Breast epithelium (tissue), 4 donors: ENCODE results near the gene DTNB. TPM values are rescaled to one million over a fixed set of nuclear protein-coding genes. Genes with fewer than 3 reads are reported as not detected.

Experiments used
- DNase-seq, 2 donors: peaks; one replicate each; pipeline ENCODE4 v3.0.0-alpha.2; 2019; ENCODE audit warnings: low spot score in 2 of 2
- H3K27ac ChIP-seq, 2 donors: fragments of 200-600 bp; sonication (generic) in 1 of 2; one replicate each; pipeline ENCODE4 v1.5.1; 2016 to 2019; ENCODE audit warnings: mild to moderate bottlenecking in 1 of 2
- H3K27me3 ChIP-seq, 2 donors: fragments of 200-600 bp; sonication (generic) in 1 of 2; one replicate each; pipeline versions ENCODE4 v1.5.1 to v1.6.0; 2017 to 2019; ENCODE audit warnings: control low read depth in 1 of 2, mild to moderate bottlenecking in 1 of 2
- H3K36me3 ChIP-seq: fragments of 200-600 bp; one replicate; pipeline ENCODE4 v1.5.1; 2019
- H3K4me1 ChIP-seq, 2 donors: fragments of 200-600 bp; sonication (generic); one replicate each; pipeline ENCODE4 v1.5.1; 2016 to 2019; ENCODE audit warnings: control low read depth in 1 of 2
- H3K4me3 ChIP-seq, 3 donors: fragments of 200-600 bp; sonication (generic); 1 replicate in 2 of 3; 2 replicates in 1 of 3; pipeline ENCODE4 v1.5.1; 2016 to 2019; ENCODE audit warnings: mild to moderate bottlenecking in 3 of 3, moderate library complexity in 2 of 3
- H3K9me3 ChIP-seq, 2 donors: fragments of 200-600 bp; sonication (generic) in 1 of 2; one replicate each; pipeline ENCODE4 v1.5.1; 2016 to 2019; ENCODE audit warnings: control low read depth in 1 of 2
- CTCF ChIP-seq, 3 donors: fragments of 450-650 bp; IDR thresholded peaks; one replicate each; pipeline ENCODE4 v1.5.1; 2016 to 2017; ENCODE audit warnings: antibody characterized with exemption in 3 of 3, mild to moderate bottlenecking in 3 of 3, moderate library complexity in 3 of 3
- POLR2A ChIP-seq: fragments of 450-650 bp; IDR thresholded peaks from one replicate; pipeline ENCODE4 v1.6.1; 2016; ENCODE audit warnings: antibody characterized with exemption, mild to moderate bottlenecking, moderate library complexity
- POLR2AphosphoS5 ChIP-seq, 3 donors: sonication (generic); formaldehyde crosslinking; IDR thresholded peaks; one replicate each; pipeline ENCODE4 v1.6.1; 2017; ENCODE audit warnings: antibody characterized with exemption in 3 of 3
- intact Hi-C: fragments of 100-400 bp; cut with DNase I; formaldehyde crosslinking; loops from one replicate; pipeline ENCODE4 v1.15.1; 2023; ENCODE audit warnings: low total_unique reads
- total RNA-seq, 3 donors: library from RNA; depleted of rRNA; stranded (reverse); fragments of >200 nt; gene quantifications; one replicate each; pipeline ENCODE4 v1.1.0, GENCODE V29; 2016

The DTNB gene
- total RNA-seq, 3 donors from 2014 or later: 7.8 to 63.4 (median 44.9) TPM

- Histone ChIP-seq H3K4me3 (no peak overlapping the region), H3K36me3 (no peaks in the 10 kb centered on the region), H3K27me3 (no peaks in the 10 kb centered on the region), H3K27ac (no peak overlapping the region), H3K4me1 (no peaks in the 10 kb centered on the region), H3K9me3 (no peaks in the 10 kb centered on the region)
- TF ChIP-seq POLR2AphosphoS5 (IDR thresholded peaks at IDR 0.05): no peak
- TF ChIP-seq POLR2A: no peak
- TF ChIP-seq CTCF (IDR thresholded peaks at IDR 0.05): no peak
- intact Hi-C loops: no loop called here
- DNase-seq: no peak
Observed at GRCh38 chr2:25566094-25566493, 107.3 kb downstream of the DTNB start.

DNA sequence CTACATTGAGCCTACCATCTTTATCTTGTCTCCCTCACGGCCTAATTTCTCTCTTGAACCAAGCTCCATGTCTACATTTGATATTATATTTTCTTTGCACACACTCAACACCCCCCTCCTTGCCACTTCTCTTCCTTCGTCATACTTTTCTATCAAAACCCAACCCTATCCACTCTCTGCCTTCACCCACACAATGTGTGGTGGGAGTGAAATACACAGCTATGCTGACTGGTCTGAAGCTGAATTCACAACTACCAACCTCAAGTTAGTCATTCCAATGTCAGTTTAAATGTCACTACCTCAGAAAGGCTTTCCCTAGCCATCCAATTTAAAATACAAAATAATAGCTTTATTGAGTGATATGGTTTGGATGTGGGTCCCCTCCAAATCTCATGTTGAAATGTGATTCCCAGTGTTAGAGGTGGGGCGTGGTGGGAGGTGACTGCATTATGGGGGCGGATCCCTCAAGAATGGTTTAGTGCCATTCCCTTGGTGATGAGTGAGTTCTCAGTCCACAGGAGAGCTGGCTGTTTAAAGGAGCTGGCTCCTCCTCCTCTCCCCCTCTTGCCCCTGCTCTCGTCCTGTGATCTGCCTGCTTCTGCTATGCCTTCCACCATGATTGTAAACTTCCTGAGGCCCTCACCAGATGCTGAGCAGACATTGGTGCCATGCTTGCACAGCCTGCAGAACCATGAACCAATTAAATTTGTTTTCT lies 112.1 kb downstream of the DTNB start:
- Histone ChIP-seq H3K27me3 (no peaks in the 10 kb centered on the region), H3K27ac (no peak overlapping the region), H3K36me3 (no peaks in the 10 kb centered on the region), H3K4me1 (no peaks in the 10 kb centered on the region), H3K4me3 (no peak overlapping the region), H3K9me3 (no peaks in the 10 kb centered on the region)
- TF ChIP-seq POLR2AphosphoS5 (IDR thresholded peaks at IDR 0.05) (no peak), POLR2A (no peak), CTCF (IDR thresholded peaks at IDR 0.05) (no peak)
- DNase-seq: no peak
- intact Hi-C loops: no loop called here

DNA sequence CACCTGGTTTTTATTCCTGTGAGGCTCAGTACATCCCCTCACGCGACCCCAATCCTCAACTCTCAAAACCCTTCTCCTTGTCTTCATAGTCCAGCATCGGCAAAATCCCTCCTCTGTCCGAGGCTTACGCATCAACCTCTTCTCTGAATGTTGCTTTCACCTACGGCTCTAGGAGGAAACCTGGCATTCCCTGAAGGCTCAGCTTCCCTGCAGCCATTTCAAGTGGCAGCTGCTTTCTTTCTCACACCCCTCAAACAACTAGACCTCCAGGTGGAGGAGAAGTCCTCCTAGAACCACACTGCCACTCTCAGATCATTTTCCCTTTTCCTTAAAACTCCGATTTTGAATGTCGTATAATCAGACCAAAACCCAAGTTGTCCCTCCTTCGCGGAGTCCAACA lies 114.2 kb downstream of the DTNB start:
- TF ChIP-seq POLR2A: no peak
- TF ChIP-seq CTCF (IDR thresholded peaks at IDR 0.05): no peak
- no peak for TF ChIP-seq POLR2AphosphoS5 (IDR thresholded peaks at IDR 0.05)
- H3K4me3 ChIP-seq: no peak overlapping the region
- no peaks in the 10 kb centered on the region for H3K27me3 ChIP-seq
- H3K27ac ChIP-seq: no peak overlapping the region
- DNase-seq: no peak
- H3K36me3 ChIP-seq: no peaks in the 10 kb centered on the region
- intact Hi-C loops: no loop called here
- H3K4me1 ChIP-seq: no peaks in the 10 kb centered on the region
- no peaks in the 10 kb centered on the region for H3K9me3 ChIP-seq

GRCh38 chr2:25558262-25558661 lies 115.1 kb downstream of the DTNB start:
- Histone ChIP-seq H3K9me3 (no peaks in the 10 kb centered on the region), H3K4me3 (no peak overlapping the region), H3K27ac (no peak overlapping the region), H3K4me1 (no peaks in the 10 kb centered on the region), H3K36me3 (no peaks in the 10 kb centered on the region), H3K27me3 (no peaks in the 10 kb centered on the region)
- intact Hi-C loops: no loop called here
- TF ChIP-seq POLR2A (no peak), CTCF (IDR thresholded peaks at IDR 0.05) (no peak), POLR2AphosphoS5 (IDR thresholded peaks at IDR 0.05) (no peak)
- no peak for DNase-seq

DNA sequence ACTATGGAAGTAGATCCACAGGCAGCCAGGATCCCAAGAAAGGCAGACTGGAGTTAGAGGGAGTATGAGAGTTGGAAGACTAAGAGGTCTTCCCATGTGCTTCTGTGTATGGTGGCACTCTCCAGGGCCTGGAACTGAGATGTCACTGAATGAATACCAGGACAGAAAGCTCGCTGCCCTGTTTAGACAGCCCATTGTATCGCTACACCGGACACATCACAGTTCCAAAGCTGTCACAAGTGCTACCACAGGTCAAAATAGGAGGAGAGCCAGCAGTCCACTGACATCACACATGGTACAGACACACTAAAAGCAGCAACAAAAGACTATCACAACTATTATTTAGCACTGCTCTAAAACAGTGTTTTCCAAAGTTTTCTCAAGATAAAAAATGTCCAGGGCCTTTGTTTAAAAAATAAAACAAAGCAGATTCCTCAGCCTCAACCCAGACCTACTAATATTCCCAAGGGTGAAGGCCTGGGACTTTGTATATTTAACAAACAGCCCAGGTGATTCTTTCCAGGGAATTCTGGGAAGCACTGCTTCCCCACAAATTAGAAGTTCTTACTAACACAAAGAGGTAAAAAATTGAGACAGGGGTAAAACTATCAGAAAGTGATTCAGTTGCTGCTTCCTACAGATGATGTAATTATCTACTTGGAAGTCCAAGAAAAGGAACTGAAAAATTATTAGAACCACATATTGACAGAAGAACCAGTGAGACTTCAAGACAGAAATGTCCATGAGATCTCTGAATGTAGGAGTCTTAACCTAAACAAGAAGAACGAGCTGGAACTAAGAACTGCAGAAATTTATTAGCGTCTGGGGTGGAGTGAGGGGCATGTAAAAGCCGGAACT lies 116.0 kb downstream of the DTNB start:
- no peaks in the 10 kb centered on the region for H3K4me1 ChIP-seq
- no peaks in the 10 kb centered on the region for H3K36me3 ChIP-seq
- intact Hi-C loops: no loop called here
- H3K4me3 ChIP-seq: no peak overlapping the region
- H3K27ac ChIP-seq: no peak overlapping the region
- H3K9me3 ChIP-seq: no peaks in the 10 kb centered on the region
- H3K27me3 ChIP-seq: no peaks in the 10 kb centered on the region
- DNase-seq: no peak
- no peak for TF ChIP-seq POLR2AphosphoS5 (IDR thresholded peaks at IDR 0.05)
- no peak for TF ChIP-seq POLR2A
- no peak for TF ChIP-seq CTCF (IDR thresholded peaks at IDR 0.05)
